G401 (cell line): Measurements from ENCODE around the gene BRINP2. TPM values are rescaled to one million over a fixed set of nuclear protein-coding genes. Genes with fewer than 3 reads are reported as not detected.

Experiments used
- DNase-seq: peaks from one replicate; pipeline ENCODE4 v3.0.0-alpha.2; 2015; ENCODE audit warnings: low spot score
- in situ Hi-C: cut with HindIII; loops from 2 replicates; pipeline ENCODE4 v1.10.0; 2016; ENCODE audit warnings: low sequenced_read_pairs, mixed read lengths
- total RNA-seq: library from RNA; depleted of rRNA; stranded (reverse); fragments of >200 nt; shearing (Covaris generic); gene quantifications from 2 replicates; pipeline ENCODE4 v1.2.3, GENCODE V29; 2014

The BRINP2 gene
- total RNA-seq, 1 experiment from 2014 or later = not detected

- DNase-seq = no peak
- in situ Hi-C loops = no loop called here
Measured at GRCh38 chr1:177210071-177210470, 39.3 kb downstream of the BRINP2 start.

- in situ Hi-C loops = no loop called here
- DNase-seq = no peak
Measured at GRCh38 chr1:177211231-177211630, 40.5 kb downstream of the BRINP2 start.

GRCh38 chr1:177216587-177217202 is 45.9 kb downstream of the BRINP2 start:
- no peak for DNase-seq
- in situ Hi-C loops = no loop called here

DNA sequence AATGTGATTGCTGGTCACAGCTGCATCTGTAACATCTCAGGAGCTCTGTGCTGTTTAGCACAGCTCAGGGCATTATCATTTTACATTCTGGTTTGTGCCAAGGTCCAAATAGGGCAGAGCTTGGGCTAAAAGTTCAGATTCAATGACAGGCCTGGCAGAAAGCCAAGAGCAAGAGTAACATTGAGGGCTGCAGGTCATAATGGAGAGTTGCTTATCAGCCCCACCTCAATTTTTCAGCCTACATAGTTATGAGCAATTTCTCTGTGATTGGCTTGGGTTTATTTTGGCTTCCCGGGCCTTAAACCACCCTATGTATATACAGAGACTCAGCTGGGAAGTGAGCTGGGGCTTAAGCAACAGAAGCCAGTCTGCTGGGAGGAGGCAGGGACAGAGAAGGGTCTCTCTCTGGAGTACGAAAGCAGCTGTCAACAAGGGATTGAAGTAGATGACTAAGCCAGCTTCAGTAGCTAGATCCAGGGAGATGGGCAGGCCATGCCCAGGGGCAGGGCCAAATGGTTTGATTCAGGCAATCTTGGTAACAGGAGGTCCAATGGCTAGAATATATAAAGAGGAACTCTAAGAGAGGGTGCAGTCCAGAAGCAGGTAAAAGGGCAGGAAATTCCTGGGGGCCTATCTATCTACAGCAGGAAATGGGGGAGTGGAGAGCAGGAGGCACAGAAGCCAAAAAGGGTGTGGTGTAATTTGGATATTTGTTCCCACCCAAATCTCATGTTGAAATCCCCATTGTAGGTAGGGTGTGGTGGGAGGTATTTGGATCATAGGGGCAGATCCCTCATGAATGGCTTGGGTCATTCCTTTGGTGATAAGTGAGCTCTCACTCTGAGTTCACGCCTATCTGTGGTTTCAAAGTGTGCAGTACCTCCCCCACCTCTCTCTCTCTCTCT is 49.0 kb downstream of the BRINP2 start:
- in situ Hi-C loops = no loop called here
- DNase-seq = no peak

- in situ Hi-C loops = no loop called here
- DNase-seq = no peak
Measured at GRCh38 chr1:177223359-177223758, 52.6 kb downstream of the BRINP2 start.

DNA sequence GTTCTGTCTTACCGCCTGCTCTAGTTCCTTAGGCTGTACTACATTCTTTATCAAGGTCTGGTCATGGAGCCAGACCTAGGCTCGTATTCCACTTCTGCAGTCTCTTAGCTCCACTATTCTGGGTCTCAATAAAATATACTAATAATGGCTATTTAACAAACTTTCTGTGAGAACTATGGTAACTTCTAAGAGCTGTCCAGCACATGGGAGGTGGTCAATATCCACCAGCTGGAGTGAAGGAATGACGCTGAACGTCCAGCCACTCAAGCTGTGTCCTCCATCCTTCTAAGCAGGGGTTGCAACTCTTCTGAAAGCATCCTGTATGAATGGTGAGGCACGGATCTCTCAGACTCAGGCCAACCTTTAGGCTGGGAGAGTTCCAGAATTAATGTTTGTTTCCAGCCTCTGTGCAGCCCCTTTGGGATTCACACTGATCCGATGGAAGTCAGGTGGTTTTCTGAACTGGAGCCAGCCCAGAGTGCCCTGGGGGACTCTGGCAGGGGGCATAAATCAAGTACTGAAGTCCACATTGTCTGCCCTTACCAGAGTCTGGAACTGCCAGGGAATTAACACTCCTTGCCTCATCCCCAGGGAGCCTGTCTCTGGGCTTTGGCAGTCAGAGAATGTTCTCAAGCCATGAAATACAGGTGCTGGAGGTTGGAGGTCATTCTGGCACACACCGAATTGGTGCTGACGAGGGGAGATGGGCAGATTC is 57.4 kb downstream of the BRINP2 start:
- in situ Hi-C loops = no loop called here
- DNase-seq = no peak

- in situ Hi-C loops = no loop called here
Measured at GRCh38 chr1:177228693-177229065, 57.9 kb downstream of the BRINP2 start.

GRCh38 chr1:177229781-177230180 is 59.0 kb downstream of the BRINP2 start:
- DNase-seq = no peak
- in situ Hi-C loops = no loop called here

More at GRCh38 chr1:177228693-177229065, 57.9 kb downstream of the BRINP2 start:
- no peak for DNase-seq

GRCh38 chr1:177230228-177231016 is 59.7 kb downstream of the BRINP2 start:
- no peak for DNase-seq
- in situ Hi-C loops = no loop called here

- no peak for DNase-seq
- in situ Hi-C loops = no loop called here
Measured at GRCh38 chr1:177235350-177235749, 64.6 kb downstream of the BRINP2 start.

DNA sequence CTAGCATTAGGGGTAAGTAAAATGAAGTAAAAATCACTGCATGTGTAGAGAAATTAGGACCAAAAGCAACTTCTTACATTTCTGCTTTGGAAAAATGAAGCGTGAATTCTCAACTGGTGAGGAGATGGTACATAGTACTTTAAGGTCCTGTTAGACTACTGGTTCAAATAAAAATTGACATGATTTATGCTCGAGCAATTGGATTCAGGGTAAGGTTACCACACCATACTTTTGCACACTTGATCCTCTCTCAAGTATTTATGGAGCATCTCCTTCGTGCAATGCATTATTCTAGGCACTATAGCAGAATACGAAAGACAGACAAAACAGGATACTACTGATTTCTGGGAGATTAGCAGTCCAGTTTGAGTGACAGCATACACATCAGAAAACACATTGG is 66.2 kb downstream of the BRINP2 start:
- in situ Hi-C loops = no loop called here
- no peak for DNase-seq

GRCh38 chr1:177238967-177239366 is 68.2 kb downstream of the BRINP2 start:
- no peak for DNase-seq
- in situ Hi-C loops = no loop called here

- in situ Hi-C loops = no loop called here
- no peak for DNase-seq
Measured at GRCh38 chr1:177239792-177240191, 69.0 kb downstream of the BRINP2 start.

DNA sequence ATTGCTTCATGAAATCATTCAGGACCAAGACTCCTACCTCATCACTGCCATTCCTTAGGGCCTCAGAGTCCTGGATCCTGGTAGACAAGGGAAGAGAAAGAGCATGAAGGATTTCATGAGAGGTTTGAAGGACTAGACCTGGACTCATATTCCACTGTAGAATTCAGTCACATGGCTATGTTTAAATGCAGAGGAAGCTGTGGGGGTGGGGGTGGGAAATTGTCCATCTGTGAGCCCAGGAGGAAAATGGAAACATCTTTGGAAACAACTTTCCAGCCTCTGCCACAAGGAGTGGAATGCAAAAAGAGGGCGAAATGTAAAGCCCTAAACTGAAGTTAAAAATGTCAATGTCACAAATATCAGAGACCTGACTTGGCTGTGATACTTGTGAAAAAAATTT is 73.0 kb downstream of the BRINP2 start:
- DNase-seq = no peak
- in situ Hi-C loops = no loop called here

- in situ Hi-C loops = no loop called here
- DNase-seq = no peak
Measured at GRCh38 chr1:177246710-177247580, 76.2 kb downstream of the BRINP2 start.

- in situ Hi-C loops = no loop called here
Measured at GRCh38 chr1:177247623-177248176, 76.9 kb downstream of the BRINP2 start.

DNA sequence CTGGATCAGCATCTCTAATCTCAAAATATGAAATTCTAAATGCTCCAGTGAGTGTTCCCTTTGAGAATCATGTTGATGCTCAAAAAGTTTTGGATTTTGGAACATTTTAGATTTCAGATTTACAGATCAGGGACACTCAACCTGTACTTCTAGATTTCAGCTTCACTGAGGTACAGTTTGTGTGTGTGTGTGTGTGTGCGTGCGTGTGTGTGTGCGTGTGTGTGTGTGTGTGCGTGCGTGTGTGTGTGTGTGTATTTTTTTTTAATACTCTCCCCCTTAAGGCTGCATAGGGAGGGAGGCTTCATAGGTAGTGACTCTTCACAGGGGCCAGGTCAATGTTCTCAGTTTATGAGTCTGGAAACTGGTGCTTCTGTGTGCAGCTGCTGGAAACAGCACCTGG is 77.5 kb downstream of the BRINP2 start:
- in situ Hi-C loops = no loop called here
- DNase-seq = no peak

More at GRCh38 chr1:177247623-177248176, 76.9 kb downstream of the BRINP2 start:
- no peak for DNase-seq

GRCh38 chr1:177249231-177249630 is 78.5 kb downstream of the BRINP2 start:
- in situ Hi-C loops = no loop called here
- no peak for DNase-seq
